Left renal pelvis (tissue), 4 donors: ENCODE data around the gene SLC25A26. TPM values are rescaled to one million over a fixed set of nuclear protein-coding genes. Genes with fewer than 3 reads are reported as not detected.

ENCODE experiments used
- DNase-seq, 4 donors: peaks; one replicate each; pipeline ENCODE4 v3.0.0-alpha.2; 2013; ENCODE audit warnings: low read depth in 4 of 4, low spot score in 3 of 4
- polyA plus RNA-seq, 4 donors: library from polyadenylated mRNA; unstranded; fragments of 120-200 nt; gene quantifications; one replicate each; pipeline ENCODE4 v1.2.1, GENCODE V29; 2013; ENCODE audit not compliant: insufficient read length in 4 of 4

Gene SLC25A26
- polyA plus RNA-seq, 4 donors, result 23.7 to 26.9 (median 24.1) TPM

DNA sequence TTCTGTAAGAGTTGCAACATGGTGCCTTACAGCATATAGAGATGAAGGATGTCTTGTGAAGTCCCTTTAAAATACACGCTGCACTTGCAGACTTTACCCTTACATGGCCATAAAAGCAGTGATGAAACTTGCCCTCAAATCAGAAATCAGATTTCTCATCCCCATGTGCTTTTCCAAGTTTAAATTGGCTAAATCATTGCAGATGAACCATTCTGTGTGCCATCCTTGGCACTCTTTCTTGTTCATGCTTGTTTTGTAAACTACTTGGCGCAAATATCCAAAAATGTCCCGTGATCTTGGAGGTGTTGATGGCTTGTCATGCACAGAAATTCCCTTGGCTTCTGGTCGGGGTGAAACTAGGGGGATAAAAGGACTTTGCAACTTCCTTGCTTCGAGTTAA lies 144.3 kb downstream of the SLC25A26 start:
- no peak for DNase-seq

DNA sequence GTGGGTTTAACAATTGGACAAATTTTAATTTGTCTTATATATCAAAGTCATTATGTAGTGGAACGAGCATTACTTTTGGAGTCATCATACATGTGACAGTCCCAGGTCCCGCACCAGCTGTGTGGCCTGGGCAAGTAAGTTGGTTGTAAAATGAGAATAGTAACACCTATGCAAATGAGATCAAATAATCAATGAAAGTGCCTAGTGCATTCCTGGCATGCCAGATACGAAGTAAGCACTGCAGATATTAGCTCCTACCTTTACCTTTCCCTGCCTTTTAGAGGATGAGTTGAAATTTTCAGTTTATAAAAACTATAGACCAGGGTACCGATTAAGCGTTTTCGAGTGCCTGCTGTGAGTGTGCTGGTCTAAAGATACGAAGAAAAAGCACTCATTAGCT lies 145.9 kb downstream of the SLC25A26 start:
- no peak for DNase-seq

DNA sequence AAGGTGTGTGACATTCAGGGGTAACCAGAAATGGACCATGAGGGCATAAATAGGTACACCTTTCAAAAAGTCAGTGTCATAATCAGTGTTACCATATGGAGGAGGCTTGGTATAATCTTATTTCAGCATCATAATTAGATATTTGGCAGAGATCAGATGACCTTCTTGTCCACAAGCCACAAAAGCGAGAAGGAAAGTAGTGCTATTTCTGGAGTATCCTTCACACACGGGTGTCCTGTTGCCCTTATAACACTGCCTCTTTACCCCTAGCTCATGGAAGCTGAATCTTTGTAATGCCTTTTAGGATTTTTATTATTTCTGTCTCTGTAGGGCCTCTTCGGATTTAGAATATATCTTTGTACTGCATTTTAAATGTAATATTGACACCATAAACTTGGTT lies 147.2 kb downstream of the SLC25A26 start:
- DNase-seq, result no peak

DNA sequence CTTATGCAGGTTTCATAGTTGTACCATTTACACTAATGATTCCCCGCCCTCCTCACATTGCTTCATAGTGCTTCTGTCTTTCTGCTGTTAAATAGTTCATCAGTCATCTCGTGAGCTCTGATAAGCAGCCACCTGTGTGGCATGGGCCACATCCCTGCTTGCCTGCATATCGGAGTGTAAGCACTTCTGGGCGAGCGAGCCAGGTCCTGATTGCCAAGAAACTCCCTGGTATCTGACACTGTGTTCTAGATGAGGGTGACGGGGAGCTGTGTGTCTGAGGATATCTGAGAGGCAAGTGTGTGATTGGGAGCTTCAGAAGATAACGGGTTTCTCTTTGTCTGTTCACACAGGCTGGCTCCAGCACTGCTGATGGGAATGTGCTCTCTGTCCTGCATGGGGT lies 149.4 kb downstream of the SLC25A26 start:
- DNase-seq, result no peak

DNA sequence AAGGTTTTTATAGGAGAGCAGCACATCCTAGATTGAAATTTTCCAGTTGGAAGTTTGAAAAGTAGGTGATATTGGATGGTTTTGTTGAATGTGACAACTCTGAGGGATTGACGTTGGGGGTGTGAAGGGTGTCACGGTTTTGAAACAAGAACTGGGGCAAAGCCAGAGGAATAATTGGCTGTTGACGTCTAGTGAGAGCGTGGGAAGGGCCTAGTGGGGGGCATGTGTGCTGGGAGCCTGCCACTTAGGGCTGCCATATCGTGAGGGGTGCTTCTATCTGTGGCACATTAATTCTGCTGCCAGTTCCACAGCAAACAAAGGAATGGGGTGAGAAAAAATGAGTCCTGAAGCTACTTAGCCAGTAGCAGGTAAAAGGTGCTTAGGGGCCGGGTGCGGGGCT lies 150.6 kb downstream of the SLC25A26 start:
- DNase-seq, result no peak

DNA sequence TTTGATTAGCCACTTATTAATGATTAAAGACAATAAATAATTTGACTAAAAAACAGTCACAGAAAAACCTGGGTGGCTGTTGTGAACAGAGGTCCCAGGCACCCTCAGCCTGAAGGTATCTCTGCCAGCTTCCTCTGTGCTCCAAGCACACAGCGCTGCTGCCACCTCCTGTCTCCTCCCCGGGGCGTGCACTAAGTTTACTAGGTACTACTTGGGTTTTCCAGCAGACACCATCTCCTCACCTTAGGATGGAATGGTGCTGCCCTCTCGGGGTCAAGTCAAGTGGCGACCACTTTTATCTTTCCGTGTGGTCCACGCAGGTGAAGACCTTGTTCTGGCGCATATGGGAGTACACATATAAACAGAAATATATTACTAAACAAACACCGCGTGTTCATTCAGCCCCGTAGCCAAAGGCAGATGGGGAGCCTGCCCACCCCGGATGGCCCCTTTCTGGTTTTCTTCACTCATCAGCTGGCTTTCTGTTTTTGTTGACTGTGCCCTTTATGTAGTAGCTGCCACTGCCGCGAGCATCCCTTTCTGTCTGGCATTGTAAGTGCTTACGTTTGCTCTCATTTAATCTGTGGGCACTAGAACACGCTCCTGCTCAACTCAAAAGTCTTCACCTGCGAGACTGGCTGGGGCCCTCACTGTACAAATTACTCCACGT lies 152.0 kb downstream of the SLC25A26 start:
- DNase-seq, result no peak

DNA sequence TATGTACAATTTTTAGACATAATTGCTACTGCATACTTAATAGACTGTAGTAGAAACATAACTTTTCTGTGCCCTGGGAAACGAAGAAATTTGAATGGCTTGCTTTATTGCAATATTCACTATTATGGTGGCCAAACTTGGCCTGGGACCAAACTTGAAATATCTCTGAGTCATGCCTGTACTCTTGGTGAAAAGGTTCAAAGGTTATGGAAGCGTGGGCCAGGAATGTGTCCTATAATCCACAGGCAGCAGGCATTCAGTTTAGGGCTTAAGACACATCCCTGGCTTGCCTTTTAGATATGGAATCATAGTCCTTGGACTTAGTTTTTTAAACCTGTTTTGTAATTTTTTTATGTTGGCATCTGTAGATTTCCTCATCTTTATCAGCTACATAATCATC lies 155.8 kb downstream of the SLC25A26 start:
- DNase-seq, result no peak

DNA sequence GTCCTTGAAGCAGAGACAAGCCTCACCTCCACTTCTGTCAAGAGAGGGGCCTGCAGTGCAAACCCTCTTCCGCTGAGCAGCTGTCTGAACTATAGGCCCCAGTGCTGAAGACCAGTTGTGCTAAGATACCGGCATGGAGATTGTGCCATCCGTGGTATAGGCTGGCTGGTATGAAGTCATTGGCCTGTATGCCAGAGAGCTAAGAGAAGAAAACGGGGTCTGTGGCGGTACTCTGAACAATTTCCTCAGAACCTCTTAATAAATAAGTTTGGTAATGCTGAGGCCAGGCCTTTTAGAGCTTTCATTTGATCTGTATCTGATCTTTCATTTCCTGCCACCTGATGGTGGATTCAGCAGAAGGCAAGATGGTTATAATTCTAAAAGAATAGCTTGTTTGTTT lies 157.0 kb downstream of the SLC25A26 start:
- DNase-seq, result no peak

DNA sequence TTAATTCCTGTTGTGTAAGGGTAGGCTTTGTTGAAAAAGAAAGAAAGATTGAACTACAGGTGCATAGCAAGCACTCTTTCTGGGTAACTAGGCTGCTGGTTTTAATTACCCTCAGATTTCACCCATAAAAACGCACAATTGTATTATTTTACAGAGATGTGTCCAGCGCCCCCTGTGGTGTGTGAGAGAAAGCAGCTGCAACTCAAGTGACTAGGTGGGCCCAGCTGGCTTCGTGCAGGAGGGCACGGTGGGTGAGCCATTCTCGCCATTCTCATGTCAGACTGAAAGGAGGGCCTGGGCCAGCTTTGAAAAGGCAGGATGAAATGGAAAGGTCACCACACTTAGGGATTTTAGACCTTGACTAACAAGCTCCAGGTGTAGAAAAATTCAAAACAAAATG lies 157.5 kb downstream of the SLC25A26 start:
- DNase-seq, result no peak

DNA sequence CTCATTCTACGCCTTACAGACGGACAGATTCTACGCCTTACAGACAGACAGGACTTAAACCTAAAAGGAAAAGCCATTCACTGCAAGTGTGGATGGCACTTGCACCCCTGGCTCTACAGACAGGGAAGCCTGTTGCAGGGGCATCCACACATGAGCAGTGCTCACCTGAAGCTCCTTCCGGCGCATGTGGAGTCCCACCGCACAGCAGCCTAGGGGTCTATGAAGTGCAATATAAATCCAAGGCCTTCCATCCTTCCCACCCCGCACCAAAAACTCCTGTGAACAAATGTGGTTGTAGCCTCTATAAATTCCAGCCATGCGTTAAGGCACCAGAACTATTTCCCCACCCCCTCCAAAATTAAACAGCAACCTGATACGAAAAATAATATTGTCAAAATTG lies 158.8 kb downstream of the SLC25A26 start:
- no peak for DNase-seq

DNA sequence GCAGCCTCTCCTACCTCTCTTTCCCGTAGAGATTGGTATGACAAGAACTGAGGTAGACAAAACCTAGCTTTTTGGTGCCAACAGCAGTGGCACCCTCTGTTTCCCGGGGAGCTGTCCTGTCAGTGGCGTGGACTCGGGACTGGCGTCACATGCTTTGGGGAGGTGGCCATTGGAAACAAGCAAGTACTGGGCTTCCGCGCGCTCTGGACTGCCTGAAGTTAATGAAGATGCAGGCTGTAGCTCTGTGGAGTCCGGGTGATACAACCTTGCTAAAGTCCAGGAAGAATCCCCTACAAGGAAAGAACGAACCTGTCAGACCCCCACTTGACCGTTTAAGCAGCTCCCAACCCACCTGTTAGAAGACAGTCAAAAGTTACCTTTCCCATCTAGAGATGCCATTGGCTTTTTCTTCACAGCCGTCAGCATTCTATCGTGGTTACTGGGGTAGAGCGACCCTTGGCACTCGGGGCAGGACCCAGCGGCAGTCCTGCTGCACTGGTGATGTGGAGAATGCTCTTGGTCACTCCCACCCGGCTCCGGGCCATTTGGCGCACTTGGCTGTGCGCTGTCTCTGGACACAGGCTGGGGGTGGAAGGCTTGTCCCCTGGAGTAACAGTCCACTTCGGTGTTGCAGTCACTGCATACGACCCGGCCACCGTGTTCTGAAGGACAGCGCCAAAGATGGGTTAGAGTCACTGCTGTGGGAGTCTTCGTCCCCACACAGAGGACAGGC lies 159.6 kb downstream of the SLC25A26 start:
- DNase-seq, result no peak

DNA sequence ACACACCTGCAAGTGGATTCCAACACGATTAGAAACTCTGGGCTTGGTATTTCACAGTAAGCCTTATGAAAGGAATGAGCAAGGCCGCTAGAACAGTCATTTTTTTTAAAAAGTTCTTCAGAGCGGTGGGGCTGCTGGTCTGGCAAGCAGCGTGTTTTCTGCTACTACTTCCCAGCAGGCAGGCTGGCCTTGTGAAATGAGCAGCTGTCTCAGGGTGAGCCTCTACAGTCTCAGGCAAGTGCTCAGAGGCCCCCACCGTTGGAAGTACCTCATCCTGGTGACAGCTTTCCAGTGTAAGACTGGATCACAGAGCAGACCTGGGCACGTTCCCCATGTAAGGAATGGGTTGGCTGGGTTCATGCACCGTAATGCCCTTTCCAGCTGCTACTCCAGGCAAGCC lies 160.8 kb downstream of the SLC25A26 start:
- DNase-seq, result no peak

DNA sequence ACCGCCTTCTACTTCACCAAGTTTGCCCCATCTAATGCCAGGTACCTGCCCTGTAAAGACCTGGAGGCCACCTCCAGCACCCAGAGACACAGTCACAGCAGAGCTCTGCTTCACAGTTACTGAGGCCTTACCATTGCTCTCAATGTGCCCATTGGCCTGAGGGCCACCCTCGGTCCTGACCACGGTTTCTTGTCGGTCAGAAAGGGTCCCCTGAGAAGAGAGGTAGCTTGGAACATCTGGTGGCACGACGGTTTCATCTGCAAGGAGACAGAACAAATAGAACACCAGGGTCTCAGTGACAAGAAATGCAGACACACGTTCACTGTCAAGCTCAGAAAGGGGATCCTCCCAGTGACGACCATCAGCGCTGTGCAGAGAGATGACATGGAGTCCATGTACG lies 161.3 kb downstream of the SLC25A26 start:
- DNase-seq, result no peak

DNA sequence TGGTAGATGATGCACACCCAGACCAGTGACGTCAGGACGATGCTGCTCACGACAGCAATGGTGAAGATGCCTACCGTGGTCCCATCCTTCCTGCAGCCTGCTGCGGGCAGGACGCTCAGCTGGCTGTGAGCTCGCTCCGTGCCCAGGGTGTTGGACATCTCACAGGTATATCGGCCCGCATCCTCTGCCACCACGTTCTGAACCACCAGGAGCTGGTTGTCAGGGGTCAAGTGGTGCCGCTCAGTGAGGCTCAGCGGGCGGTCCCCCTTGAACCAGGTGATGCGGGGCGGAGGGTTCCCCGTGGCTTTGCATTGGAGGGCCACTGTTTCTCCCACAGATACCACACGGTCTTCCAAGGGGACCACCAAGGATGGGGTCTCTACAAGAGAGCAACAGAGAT lies 162.2 kb downstream of the SLC25A26 start:
- no peak for DNase-seq

DNA sequence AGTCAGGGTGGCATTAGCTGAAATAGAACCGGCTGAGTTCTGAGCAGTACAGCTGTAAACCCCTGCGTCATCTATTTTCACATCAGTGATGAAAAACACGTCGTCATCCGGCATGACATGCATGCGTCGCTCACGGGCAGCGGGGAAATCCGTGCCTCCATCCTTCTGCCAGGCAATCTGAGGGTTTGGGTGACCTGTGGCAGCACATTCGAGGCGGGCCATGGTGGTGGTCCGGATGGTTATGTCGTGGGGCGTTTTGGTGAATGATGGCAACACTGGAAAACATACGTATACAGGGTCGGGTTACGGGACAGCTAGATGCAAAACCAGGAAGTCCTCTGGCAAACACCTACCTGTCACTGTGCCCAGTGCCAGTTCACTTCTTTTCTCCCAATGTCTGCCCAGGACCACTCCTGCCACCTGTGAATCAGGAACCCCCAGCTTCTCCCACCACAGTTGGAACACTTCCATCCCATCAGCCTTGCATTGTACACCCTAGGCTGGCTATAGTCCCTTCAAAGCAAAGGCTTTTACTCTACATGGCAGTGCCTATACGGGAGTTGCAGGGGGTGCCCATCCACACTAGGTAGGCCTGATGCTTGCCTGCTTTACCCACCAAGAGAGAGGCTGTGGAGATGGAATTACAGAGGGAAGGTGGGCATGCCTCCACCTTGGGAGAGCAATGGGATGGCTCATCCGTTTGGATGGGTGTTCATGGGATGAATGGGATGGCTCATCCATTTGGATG lies 163.4 kb downstream of the SLC25A26 start:
- DNase-seq, result no peak

DNA sequence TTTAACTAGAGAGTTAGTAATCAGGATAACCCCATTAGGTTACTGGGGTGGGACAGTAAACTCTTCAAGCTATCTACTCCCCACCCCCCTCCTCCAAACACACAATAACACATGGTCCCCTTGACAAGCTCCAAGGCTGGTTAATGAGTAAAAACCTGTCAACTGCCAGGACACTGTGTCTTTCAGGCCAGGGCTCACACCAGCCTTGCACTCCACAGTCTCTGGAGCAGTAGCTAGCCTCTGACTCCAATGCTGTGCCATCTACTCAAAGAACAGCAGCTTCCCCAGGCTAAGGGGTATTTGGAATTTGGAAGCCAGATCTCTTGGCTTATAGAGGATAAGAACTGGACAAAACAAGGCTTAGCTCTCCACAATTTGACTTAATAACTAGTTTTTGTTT lies 164.3 kb downstream of the SLC25A26 start:
- no peak for DNase-seq

DNA sequence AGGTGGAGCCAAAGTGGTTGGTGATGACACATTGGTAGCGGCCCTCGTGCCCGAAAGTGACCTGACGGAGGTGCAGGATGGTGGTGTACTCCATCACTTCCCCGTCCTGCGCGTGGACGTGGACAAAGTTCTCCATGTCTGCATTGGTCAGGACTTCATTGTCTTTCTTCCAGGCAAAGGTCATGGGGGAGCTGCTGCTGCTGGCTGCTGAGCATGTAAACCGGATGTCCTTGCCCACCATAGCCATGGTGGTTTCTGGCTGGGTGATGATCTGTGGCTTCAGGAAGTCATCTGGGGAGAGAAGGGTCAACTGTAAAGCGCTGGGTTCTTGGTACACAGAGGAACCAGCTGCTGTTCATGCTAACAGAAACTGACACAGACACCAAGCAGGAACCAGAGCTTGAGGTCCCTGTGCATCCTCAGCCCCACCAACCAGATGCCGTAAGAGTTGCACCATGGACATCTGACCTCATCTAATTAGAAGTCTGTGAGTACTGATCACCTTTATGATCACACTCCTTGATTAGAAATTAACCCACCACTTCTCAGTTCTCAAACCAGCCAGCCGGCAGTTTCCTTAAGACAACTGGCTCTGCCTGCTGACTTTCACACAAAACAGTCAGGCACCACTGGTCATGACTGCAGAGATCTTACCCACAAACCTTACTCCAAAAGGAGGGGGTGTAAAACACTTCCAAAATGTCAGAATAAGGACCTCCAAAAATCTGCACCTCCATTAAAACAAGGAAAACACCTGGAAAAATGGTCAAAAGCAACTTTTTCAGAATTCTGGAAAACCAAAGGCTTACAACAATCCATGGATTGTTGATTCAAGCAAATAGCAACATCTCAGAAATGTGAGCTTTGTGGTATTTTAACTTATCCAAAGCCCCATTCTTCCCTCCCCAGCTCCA lies 165.5 kb downstream of the SLC25A26 start:
- DNase-seq, result no peak

DNA sequence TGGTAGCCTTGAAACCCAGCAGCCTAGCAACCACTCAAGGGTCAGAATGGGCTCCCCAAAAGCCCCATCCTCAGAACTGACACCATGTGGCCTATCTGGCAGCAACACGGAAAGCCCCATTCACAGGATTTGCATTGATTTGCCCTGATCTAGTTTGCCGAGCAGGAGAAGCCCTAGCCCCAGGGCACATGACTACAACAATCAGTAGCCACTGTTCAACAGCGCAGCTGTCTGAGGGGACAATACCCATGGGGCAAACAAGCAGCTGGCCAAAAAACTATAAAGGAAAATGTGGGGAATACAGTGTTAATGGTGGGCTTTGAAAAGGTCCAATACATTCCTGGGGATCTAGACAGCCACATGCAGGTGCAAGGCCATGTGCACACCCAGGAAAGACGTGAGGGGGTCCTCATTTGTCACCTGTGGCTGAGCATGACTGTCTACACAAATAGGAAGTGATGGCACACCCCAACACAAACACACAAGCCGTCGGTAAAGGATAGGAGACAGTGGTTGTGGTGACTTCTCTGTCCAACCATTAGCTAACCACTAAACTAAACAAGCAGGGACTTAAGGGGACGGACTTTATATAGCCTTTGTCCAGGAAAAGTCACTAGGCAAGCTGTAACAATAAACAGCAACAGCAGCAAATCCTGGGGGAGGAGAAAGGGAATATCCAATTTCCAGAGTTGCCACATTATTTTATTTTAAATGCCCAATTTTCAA lies 166.3 kb downstream of the SLC25A26 start:
- DNase-seq, result no peak

DNA sequence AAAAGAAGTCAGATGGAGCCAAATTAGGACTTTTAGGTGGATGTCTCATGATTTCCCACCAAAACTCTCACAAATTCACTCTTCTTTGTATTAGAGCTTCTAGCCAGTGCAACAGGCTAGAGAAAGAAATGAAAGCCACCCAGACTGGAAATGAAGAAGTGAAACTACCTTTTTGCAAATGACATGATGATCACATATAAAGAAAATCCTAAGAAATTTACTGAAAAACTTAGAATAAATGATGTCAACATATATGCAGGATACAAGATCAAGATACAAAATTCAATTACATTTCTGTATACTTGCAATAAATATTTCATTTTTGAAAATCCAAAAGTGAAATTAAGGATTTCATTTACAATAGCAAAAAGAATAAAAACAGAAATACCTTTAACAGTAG lies 169.2 kb downstream of the SLC25A26 start:
- no peak for DNase-seq

DNA sequence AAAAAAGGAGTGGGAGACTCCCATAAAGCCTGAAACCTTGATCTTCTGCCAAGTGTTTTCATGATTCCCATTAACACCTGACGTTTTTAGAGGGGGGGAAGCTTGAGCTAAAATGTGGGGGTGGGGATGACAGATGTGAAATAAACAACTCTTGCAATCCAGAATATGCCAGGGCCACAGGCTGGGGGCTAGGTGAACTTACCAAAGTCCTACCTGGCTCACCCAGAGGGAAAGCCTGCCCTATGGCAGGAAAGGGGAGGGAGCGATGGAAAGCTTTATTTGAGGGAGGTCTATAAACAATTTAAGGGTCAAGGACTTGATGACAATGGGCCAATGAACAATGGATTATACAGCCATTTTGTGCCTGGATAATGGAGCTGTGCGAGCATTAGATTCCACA lies 171.7 kb downstream of the SLC25A26 start:
- DNase-seq, result no peak
